ENCODE data around the gene NR1I2.

- TF ChIP-seq CTCF (IDR thresholded peaks at IDR 0.05; ENCODE audit: insufficient read depth, low read length), result no peak
- no peak for TF ChIP-seq REST (IDR thresholded peaks at IDR 0.05; ENCODE audit: insufficient replicate concordance, low read depth)
- TF ChIP-seq GABPA (IDR thresholded peaks at IDR 0.05; ENCODE audit: low read depth), result no peak
- TF ChIP-seq POLR2AphosphoS5 (IDR thresholded peaks at IDR 0.05; ENCODE audit: low read depth), result no peak
- no peak for TF ChIP-seq SPI1 (IDR thresholded peaks at IDR 0.05; ENCODE audit: borderline replicate concordance, low read depth)
These were observed 35.2 kb downstream of the NR1I2 start for GRCh38 chr3:119817071-119817470.
